GM12875 (cell line): ENCODE results near the gene CDHR3.

Experiments used
- H3K4me3 ChIP-seq: one replicate; pipeline ENCODE4 v1.5.1; 2011; ENCODE audit warnings: low read depth, low read length, control low read depth
- TF ChIP-seq, protein P1 (sequence below): IDR thresholded peaks from 2 replicates; pipeline ENCODE4 v1.5.1; 2011; ENCODE audit warnings: low read depth, mild to moderate bottlenecking, control low read depth, inconsistent platforms, low read length, moderate library complexity, borderline replicate concordance; ENCODE audit not compliant: insufficient read depth

CDHR3 gene

DNA sequence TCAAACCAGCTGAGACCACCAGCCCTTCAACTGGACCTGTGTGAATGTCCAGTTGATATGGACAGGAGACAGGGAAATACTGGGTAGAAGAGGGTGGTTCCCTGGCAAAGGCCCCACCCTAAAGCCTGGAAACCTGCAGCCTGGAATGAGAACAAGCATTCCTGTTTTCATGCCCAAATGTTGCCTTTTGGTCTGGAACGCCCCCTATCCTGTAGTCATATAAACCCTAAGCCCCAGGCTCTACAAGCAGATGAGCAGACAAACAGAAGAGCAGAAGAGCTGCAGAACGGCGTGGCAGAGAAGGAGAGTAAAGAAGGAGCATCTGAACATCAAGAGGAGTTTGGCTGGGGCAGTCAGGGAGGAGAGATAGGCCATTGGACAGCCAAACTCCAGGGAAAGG, 110.6 kb downstream of the CDHR3 start:
- no peak overlapping the region for H3K4me3 ChIP-seq

GRCh38 chr7:106074257-106074656, 111.2 kb downstream of the CDHR3 start:
- no peak overlapping the region for H3K4me3 ChIP-seq
- TF ChIP-seq, protein P1, sequence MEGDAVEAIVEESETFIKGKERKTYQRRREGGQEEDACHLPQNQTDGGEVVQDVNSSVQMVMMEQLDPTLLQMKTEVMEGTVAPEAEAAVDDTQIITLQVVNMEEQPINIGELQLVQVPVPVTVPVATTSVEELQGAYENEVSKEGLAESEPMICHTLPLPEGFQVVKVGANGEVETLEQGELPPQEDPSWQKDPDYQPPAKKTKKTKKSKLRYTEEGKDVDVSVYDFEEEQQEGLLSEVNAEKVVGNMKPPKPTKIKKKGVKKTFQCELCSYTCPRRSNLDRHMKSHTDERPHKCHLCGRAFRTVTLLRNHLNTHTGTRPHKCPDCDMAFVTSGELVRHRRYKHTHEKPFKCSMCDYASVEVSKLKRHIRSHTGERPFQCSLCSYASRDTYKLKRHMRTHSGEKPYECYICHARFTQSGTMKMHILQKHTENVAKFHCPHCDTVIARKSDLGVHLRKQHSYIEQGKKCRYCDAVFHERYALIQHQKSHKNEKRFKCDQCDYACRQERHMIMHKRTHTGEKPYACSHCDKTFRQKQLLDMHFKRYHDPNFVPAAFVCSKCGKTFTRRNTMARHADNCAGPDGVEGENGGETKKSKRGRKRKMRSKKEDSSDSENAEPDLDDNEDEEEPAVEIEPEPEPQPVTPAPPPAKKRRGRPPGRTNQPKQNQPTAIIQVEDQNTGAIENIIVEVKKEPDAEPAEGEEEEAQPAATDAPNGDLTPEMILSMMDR: no peak

More for the DNA sequence above, 110.6 kb downstream of the CDHR3 start:
- TF ChIP-seq, protein P1: no peak

GRCh38 chr7:106075937-106076336, 112.9 kb downstream of the CDHR3 start:
- TF ChIP-seq, protein P1: no peak
- H3K4me3 ChIP-seq: no peak overlapping the region

DNA sequence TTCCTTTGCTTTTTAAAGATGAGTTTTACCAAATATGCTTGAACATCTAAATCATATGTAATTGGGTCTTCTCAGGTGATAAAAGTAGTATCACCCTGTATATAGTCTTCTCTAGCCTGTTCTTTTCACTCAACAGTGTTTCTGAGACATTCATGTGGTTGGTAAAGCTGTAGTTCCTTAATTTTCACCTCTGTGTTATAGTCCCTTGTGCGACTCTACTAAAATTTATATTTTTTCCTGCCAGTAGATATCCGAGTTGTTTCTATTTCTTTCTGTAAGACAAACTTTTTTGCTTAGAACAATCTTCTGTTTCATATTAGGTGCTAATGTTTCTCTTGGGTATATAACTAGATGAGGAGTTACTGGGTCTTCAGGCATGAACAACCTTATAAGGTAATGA, 113.5 kb downstream of the CDHR3 start:
- H3K4me3 ChIP-seq: no peak overlapping the region
- TF ChIP-seq, protein P1: no peak

DNA sequence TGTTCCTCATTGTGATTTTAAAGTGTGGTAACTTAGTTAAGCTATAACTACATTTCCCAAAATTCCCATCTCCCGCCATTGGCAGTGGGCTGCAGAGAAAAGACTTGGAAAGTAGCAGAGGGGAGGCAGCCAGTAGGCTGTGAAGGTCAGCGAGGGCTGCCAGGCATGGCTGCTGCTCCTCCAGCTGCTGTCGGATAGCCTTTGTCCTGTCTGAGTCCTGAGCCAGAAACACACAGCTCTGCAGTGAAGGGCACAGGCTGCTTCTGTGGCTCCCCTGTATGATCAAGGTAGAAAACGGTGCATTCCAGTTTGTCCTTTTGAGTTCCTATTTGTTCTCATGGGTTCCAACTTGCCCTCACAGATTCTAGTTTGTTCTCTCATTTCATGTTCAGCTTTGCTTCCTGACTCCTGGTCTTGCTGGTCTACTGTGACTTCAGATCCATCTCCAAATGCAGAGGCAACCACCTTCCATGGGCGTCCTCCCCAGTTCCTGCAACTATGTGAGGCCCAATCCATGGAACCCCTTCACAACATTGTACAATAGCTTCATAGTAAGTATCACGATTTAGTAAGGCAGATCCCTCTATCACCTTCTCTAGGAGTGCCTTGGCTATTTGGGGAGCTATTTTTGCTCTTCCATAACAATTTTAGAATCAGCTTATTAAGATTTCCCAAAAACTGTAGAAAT, 117.4 kb downstream of the CDHR3 start:
- TF ChIP-seq, protein P1: no peak
- no peak overlapping the region for H3K4me3 ChIP-seq

DNA sequence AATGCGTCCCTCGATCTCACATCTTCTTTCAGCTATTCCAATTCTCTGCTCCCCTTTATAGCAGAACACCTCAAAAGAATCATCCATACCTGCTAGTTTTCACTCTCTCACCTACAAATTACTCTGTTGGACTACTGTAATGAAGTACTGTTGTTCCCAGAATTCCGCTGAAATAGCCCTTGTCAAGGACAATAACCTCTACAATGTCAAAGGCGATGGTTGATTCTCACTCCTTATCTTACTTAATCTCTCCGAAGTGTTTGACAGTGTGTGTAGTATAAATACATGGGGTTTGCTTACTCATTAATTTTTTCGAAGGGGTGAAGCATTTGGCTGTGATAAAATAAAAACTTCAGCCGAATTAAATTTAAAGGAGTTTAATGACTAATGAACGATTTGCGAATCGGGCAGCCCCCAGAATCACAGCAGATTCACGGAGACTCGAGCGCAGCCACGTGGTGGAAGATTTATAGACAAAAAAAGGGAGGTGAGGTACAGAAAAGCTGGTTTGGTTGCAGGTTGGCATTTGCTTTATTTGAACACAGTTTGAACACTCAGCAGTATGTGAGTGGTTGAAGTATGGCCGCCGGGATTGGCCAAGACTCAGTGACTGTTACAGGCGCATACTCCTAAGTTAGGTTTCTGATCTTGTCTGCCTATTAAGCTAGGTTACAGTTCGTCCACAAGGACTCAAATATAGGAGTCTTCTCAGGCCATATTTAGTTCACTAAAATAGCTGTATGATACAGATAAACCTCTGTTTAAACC, 119.2 kb downstream of the CDHR3 start:
- TF ChIP-seq, protein P1: no peak
- H3K4me3 ChIP-seq: no peak overlapping the region
